Retinal pigment epithelial cell (primary cell): Measurements from ENCODE around the gene NFAM1.

Experiments used
- DNase-seq: peaks from one replicate; pipeline ENCODE4 v3.0.0-alpha.2; 2010; ENCODE audit warnings: low read depth
- H3K4me3 ChIP-seq: 2 replicates; pipeline ENCODE4 v1.5.1; 2011; ENCODE audit warnings: mild to moderate bottlenecking, low read length, control low read depth, moderate library complexity
- TF ChIP-seq, protein P1 (sequence below): conservative IDR thresholded peaks from 2 replicates; pipeline ENCODE4 v1.5.1; 2011; ENCODE audit warnings: low read depth, low read length, control low read depth, inconsistent platforms

The NFAM1 gene

GRCh38 chr22:42341779-42342178, 90.4 kb downstream of the NFAM1 start:
- DNase-seq = no peak
- no peak overlapping the region for H3K4me3 ChIP-seq
- TF ChIP-seq, protein P1, sequence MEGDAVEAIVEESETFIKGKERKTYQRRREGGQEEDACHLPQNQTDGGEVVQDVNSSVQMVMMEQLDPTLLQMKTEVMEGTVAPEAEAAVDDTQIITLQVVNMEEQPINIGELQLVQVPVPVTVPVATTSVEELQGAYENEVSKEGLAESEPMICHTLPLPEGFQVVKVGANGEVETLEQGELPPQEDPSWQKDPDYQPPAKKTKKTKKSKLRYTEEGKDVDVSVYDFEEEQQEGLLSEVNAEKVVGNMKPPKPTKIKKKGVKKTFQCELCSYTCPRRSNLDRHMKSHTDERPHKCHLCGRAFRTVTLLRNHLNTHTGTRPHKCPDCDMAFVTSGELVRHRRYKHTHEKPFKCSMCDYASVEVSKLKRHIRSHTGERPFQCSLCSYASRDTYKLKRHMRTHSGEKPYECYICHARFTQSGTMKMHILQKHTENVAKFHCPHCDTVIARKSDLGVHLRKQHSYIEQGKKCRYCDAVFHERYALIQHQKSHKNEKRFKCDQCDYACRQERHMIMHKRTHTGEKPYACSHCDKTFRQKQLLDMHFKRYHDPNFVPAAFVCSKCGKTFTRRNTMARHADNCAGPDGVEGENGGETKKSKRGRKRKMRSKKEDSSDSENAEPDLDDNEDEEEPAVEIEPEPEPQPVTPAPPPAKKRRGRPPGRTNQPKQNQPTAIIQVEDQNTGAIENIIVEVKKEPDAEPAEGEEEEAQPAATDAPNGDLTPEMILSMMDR = no peak

DNA sequence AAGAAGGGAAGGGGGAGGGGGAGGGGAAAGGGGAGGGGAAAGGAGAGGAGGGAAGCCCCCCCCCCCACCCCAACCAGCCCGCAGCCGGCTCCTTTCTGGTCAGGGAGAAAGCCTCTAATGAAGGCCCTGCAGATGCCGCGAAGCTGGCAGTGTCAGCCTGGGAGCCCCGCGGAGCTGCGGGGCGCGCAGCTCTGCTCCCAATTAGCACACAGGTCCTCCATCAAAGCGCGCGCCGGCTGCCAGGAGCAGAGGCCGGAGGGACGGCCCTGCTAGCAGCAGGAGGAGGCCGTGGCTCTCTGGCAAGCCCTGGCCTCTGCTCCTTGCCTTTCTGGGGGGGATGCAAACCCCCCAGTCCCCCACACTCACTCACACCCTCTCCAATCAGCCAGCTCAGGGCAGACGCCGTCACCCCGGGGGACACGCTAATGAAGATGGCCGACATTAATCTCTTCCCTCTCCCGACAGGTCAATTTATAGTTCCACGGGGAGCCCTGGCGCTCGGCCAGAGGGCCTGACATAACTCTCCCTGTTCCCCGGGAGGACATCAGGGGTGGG, 91.3 kb downstream of the NFAM1 start:
- DNase-seq = no peak
- TF ChIP-seq, protein P1 = no peak
- no peak overlapping the region for H3K4me3 ChIP-seq

GRCh38 chr22:42340150-42340549, 92.1 kb downstream of the NFAM1 start:
- no peak for DNase-seq
- no peak overlapping the region for H3K4me3 ChIP-seq
- TF ChIP-seq, protein P1 = no peak

DNA sequence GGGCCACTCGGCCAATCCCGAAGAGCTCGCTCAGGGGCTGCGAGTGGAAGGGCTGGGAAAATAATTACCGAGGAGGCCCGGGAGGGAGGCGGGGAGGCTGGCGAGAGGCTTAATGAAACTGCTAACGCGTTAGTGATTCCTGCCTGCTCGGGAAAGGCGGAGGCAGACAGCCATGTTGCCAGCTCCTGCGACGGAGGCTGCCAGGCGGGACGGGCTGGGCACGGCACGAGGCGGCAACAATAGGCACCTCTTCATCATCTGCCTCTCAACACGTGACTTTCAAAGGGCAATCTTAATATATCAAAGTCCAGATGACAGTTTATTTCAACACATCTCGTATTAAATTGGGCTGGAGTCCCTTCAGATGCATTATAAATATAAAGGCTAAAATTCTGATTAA, 93.7 kb downstream of the NFAM1 start:
- no peak for DNase-seq
- TF ChIP-seq, protein P1 = no peak

GRCh38 chr22:42337356-42337755, 94.8 kb downstream of the NFAM1 start:
- DNase-seq = no peak
- TF ChIP-seq, protein P1 = no peak
- no peak overlapping the region for H3K4me3 ChIP-seq

More for the DNA sequence above, 93.7 kb downstream of the NFAM1 start:
- H3K4me3 ChIP-seq = no peak overlapping the region

DNA sequence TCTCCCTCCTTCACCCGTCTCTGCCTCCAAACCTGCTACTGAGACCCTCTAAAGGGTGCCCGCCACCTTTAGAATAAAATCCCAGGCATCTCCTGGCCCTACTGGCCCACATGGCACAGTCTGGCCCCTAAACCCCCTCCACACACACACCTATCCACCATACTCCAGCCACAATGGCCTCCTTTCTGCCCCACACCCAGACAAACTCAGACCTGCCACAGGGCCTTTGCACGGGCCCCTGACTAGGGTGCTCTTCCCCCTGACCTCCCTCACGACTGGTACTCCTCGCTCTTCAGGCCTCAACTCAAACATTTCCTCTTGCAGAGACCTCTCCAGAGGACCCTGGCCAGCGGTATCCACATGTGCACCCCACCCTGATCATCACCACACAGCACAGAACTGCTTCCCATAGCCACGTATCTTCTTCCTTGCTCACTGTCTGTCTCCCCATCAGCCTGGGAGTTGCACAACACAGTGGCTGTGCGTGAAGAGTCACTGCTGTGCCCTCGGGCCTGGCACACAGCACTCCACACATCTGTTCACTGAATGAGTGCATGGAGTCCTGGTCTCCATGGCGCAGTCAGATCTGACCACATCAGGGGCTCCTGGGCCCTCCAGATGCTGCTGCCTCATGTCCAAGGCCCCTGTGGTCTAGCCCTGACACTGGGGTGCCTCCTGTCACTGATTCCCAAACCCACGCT, 95.5 kb downstream of the NFAM1 start:
- TF ChIP-seq, protein P1 = no peak
- H3K4me3 ChIP-seq = no peak overlapping the region
- no peak for DNase-seq

GRCh38 chr22:42335839-42336378, 96.3 kb downstream of the NFAM1 start:
- DNase-seq = no peak
- TF ChIP-seq, protein P1 = no peak
- no peak overlapping the region for H3K4me3 ChIP-seq
